OCI-LY3 (cell line): ENCODE measurements around the gene ARHGAP5.
A peak's percentile ranks its signal among the peaks of the same experiment; 100 is the strongest.

Experiments used
- H2AFZ ChIP-seq: fragments of 200-600, 300-600 bp; shearing (Covaris generic); 2 replicates; pipeline ENCODE4 v1.6.0; 2014; ENCODE audit warnings: antibody characterized with exemption, low read depth, low read length
- H3K27ac ChIP-seq: fragments of 200-600, 300-600 bp; sonication (generic); 2 replicates; pipeline ENCODE4 v1.5.1; 2014; ENCODE audit warnings: mild to moderate bottlenecking, low read length, moderate library complexity, mixed read lengths
- H3K27me3 ChIP-seq: fragments of 200-600, 300-600 bp; sonication (generic); 2 replicates; pipeline ENCODE4 v1.6.1; 2014; ENCODE audit warnings: low read depth, low read length, mixed read lengths
- H3K36me3 ChIP-seq: fragments of 200-600, 300-600 bp; sonication (generic); replicated peaks from 2 replicates; pipeline ENCODE3; 2014; ENCODE audit warnings: low read depth, low read length, mixed read lengths
- H3K4me1 ChIP-seq: fragments of 300-600, 200-600 bp; sonication (generic); 2 replicates; pipeline ENCODE4 v1.6.1; 2014; ENCODE audit warnings: low read length, mixed read lengths
- H3K4me2 ChIP-seq: fragments of 200-600, 300-600 bp; sonication (generic); 2 replicates; pipeline ENCODE4 v1.6.1; 2014; ENCODE audit warnings: low read length, mixed read lengths
- H3K4me3 ChIP-seq: fragments of 300-600, 200-600 bp; sonication (generic); 2 replicates; pipeline ENCODE4 v1.5.1; 2014; ENCODE audit warnings: antibody characterized with exemption, mild to moderate bottlenecking, low read length, moderate library complexity
- H3K79me2 ChIP-seq: fragments of 300-600, 200-600 bp; shearing (Covaris generic); 2 replicates; pipeline ENCODE4 v1.6.1; 2014; ENCODE audit warnings: mild to moderate bottlenecking, low read length, mixed read lengths
- H3K9ac ChIP-seq: fragments of 300-600, 200-600 bp; shearing (Covaris generic); 2 replicates; pipeline ENCODE4 v1.6.0; 2014; ENCODE audit warnings: mild to moderate bottlenecking, low read length, moderate library complexity
- H3K9me3 ChIP-seq: fragments of 200-600, 300-600 bp; shearing (Covaris generic); 2 replicates; pipeline ENCODE4 v1.6.1; 2014; ENCODE audit warnings: low read length, mixed read lengths; ENCODE audit not compliant: insufficient read depth
- H4K20me1 ChIP-seq: fragments of 200-600, 300-600 bp; sonication (generic); 2 replicates; pipeline ENCODE4 v1.6.1; 2016; ENCODE audit warnings: low read length, mixed read lengths; ENCODE audit not compliant: insufficient read depth
- CTCF ChIP-seq: fragments of 200-600, 300-600 bp; sonication (generic); IDR thresholded peaks from 2 replicates; pipeline ENCODE4 v1.5.1; 2014; ENCODE audit warnings: antibody characterized with exemption, low read length, low read depth
- EZH2phosphoT487 ChIP-seq: fragments of 200-600 bp; shearing (Covaris generic); IDR thresholded peaks from 2 replicates; pipeline ENCODE4 v1.6.1; 2018; ENCODE audit warnings: antibody characterized with exemption, mixed run types, low read depth

Gene ARHGAP5

GRCh38 chr14:32142754-32143437 is 65.8 kb downstream of the ARHGAP5 start:
- Histone ChIP-seq H3K27me3 (no peaks in the 10 kb centered on the region), H3K27ac (no peak overlapping the region), H3K9ac (no peak overlapping the region), H4K20me1 (no peaks in the 10 kb centered on the region), H3K4me3 (no peak overlapping the region), H2AFZ (no peak overlapping the region), H3K4me1 (no peaks in the 10 kb centered on the region), H3K36me3 (no peaks in the 10 kb centered on the region), H3K4me2 (no peak overlapping the region), H3K9me3 (no peaks in the 10 kb centered on the region; the same call in 1 of the 2 replicates), H3K79me2 (no peaks in the 10 kb centered on the region)
- no peak for TF ChIP-seq CTCF
- TF ChIP-seq EZH2phosphoT487 = no peak

- no peak overlapping the region for H3K4me3 ChIP-seq
- no peak overlapping the region for H3K27ac ChIP-seq
- H3K27me3 ChIP-seq = no peaks in the 10 kb centered on the region
- no peak overlapping the region for H3K4me2 ChIP-seq
- no peaks in the 10 kb centered on the region for H4K20me1 ChIP-seq
- no peak overlapping the region for H3K9ac ChIP-seq
- H3K79me2 ChIP-seq = no peaks in the 10 kb centered on the region
- TF ChIP-seq EZH2phosphoT487 (no peak), CTCF (no peak)
- no peaks in the 10 kb centered on the region for H3K4me1 ChIP-seq
- no peak overlapping the region for H2AFZ ChIP-seq
- no peaks in the 10 kb centered on the region for H3K36me3 ChIP-seq
- no peaks in the 10 kb centered on the region for H3K9me3 ChIP-seq
Observed at GRCh38 chr14:32150392-32150791, 73.3 kb downstream of the ARHGAP5 start.

GRCh38 chr14:32166029-32166428 is 88.9 kb downstream of the ARHGAP5 start:
- TF ChIP-seq EZH2phosphoT487 (no peak), CTCF (no peak)
- H2AFZ ChIP-seq = no peak overlapping the region
- H3K4me1 ChIP-seq = peaks cover 9% of the 10 kb centered on the region
- 0 out of 2 replicates have a peak overlapping the region, but pooled peaks have one; percentile 3 for H3K4me2 ChIP-seq
- H3K4me3 ChIP-seq = no peak overlapping the region
- H4K20me1 ChIP-seq = no peaks in the 10 kb centered on the region
- no peaks in the 10 kb centered on the region for H3K9me3 ChIP-seq
- no peak overlapping the region for H3K27ac ChIP-seq
- no peaks in the 10 kb centered on the region for H3K79me2 ChIP-seq
- H3K27me3 ChIP-seq = no peaks in the 10 kb centered on the region
- no peak overlapping the region for H3K9ac ChIP-seq
- no peaks in the 10 kb centered on the region for H3K36me3 ChIP-seq

- Histone ChIP-seq H3K4me3 (no peak overlapping the region), H3K27ac (no peak overlapping the region), H2AFZ (no peak overlapping the region), H3K4me2 (no peak overlapping the region), H3K36me3 (no peaks in the 10 kb centered on the region), H3K79me2 (no peaks in the 10 kb centered on the region), H3K27me3 (no peaks in the 10 kb centered on the region), H3K9me3 (no peaks in the 10 kb centered on the region), H4K20me1 (no peaks in the 10 kb centered on the region), H3K9ac (no peak overlapping the region), H3K4me1 (peaks cover 9% of the 10 kb centered on the region)
- TF ChIP-seq CTCF (no peak), EZH2phosphoT487 (no peak)
Observed at GRCh38 chr14:32166924-32167323, 89.8 kb downstream of the ARHGAP5 start.
